ENCODE measurements around the gene NFE2L3. TPM values are rescaled to one million over a fixed set of nuclear protein-coding genes. Genes with fewer than 3 reads are reported as not detected.

The NFE2L3 gene
- total and polyA plus RNA-seq, 9 of the 15 experiments (the other 6 are each of a cell fraction or from before 2014, with no cell fraction given) = 2.9 to 16.9 (median 12.4) TPM

DNA sequence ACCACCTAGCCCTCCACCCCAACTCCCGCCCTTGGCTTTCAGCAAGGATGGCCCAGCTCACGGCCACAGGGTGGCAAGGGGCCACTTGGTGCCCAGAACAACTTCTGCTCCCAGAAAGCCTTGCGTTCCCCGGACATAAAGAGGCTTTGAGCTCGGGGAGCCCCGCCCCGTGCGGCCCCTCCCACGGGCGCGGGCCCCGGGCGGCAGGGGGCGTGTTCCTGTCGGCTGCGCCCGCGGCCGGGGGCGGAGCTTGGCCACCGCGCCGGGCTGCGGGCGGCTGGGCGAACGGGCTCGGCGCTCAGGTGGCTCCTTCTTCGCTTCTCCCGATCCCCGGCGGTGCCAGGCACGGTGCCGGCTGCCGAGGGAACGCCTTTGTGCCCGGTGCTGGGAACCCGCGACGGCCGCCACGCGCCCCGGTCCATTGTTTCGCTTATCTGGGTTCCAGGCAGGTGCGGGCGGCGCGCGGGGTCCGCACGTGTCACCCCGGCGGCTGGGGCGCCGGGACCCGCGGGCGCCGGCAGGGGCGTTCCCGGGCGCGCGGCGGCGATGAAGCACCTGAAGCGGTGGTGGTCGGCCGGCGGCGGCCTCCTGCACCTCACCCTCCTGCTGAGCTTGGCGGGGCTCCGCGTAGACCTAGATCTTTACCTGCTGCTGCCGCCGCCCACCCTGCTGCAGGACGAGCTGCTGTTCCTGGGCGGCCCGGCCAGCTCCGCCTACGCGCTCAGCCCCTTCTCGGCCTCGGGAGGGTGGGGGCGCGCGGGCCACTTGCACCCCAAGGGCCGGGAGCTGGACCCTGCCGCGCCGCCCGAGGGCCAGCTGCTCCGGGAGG, at the start of gene NFE2L3 (continued):
- TF ChIP-seq, protein P1, sequence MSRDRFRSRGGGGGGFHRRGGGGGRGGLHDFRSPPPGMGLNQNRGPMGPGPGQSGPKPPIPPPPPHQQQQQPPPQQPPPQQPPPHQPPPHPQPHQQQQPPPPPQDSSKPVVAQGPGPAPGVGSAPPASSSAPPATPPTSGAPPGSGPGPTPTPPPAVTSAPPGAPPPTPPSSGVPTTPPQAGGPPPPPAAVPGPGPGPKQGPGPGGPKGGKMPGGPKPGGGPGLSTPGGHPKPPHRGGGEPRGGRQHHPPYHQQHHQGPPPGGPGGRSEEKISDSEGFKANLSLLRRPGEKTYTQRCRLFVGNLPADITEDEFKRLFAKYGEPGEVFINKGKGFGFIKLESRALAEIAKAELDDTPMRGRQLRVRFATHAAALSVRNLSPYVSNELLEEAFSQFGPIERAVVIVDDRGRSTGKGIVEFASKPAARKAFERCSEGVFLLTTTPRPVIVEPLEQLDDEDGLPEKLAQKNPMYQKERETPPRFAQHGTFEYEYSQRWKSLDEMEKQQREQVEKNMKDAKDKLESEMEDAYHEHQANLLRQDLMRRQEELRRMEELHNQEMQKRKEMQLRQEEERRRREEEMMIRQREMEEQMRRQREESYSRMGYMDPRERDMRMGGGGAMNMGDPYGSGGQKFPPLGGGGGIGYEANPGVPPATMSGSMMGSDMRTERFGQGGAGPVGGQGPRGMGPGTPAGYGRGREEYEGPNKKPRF (IDR thresholded peaks at IDR 0.05; ENCODE audit: low read depth, low read length) = no peak
- TF ChIP-seq KAT2B (IDR thresholded peaks at IDR 0.05; ENCODE audit: low read depth, low read length) (no peak), TSC22D4 (tag; IDR thresholded peaks at IDR 0.05) (no peak), NR2C1 (IDR thresholded peaks at IDR 0.05) (no peak), NR2C1 (tag; IDR thresholded peaks at IDR 0.05) (no peak), ZFPM2 (CRISPR knock-in tag; IDR thresholded peaks at IDR 0.05) (no peak), LEF1 (IDR thresholded peaks at IDR 0.05) (no peak), E2F3 (CRISPR knock-in tag; IDR thresholded peaks at IDR 0.05) (peak; percentile 9; the same call in 1 of the 2 replicates), TBL1XR1 (IDR thresholded peaks at IDR 0.05; ENCODE audit: low read length in 2 of 2) (no peak), TCF7L2 (IDR thresholded peaks at IDR 0.05; ENCODE audit: low read depth, low read length) (no peak), GTF2E2 (tag; IDR thresholded peaks at IDR 0.05) (0 out of 2 replicates have a peak, but pooled peaks have one; percentile 5), ZNF766 (CRISPR knock-in tag; conservative IDR thresholded peaks at IDR 0.05) (0 out of 2 replicates have a peak, but pooled peaks have one; percentile 62), HEY1 (CRISPR knock-in tag; IDR thresholded peaks at IDR 0.05; ENCODE audit: borderline replicate concordance) (no peak), ATF7 (IDR thresholded peaks at IDR 0.05) (no peak; the same call in 1 of the 2 replicates), TFAM (CRISPR knock-in tag; conservative IDR thresholded peaks at IDR 0.05) (no peak), KDM4B (IDR thresholded peaks at IDR 0.05; ENCODE audit: borderline replicate concordance in 2 of 2, low read depth in 1 of 2) (no peak), PCBP1 (IDR thresholded peaks at IDR 0.05; ENCODE audit: low read depth, low read length, poor library complexity, severe bottlenecking) (no peak), ZNF146 (CRISPR knock-in tag; IDR thresholded peaks at IDR 0.05; ENCODE audit: unreplicated experiment) (no peak), SMAD2 (IDR thresholded peaks at IDR 0.05; ENCODE audit: low read depth, low read length) (no peak), CBFB (CRISPR knock-in tag; IDR thresholded peaks at IDR 0.05) (no peak), CBX5 (IDR thresholded peaks at IDR 0.05; ENCODE audit: borderline replicate concordance, low read depth) (no peak), C11orf30 (IDR thresholded peaks at IDR 0.05; ENCODE audit: low read depth) (no peak), ZMIZ1 (IDR thresholded peaks at IDR 0.05; ENCODE audit: low read depth in 2 of 2, low read length in 2 of 2) (no peak), ZNF263 (CRISPR knock-in tag; IDR thresholded peaks at IDR 0.05; ENCODE audit: borderline replicate concordance) (no peak), HDAC6 (IDR thresholded peaks at IDR 0.05; ENCODE audit: low read depth, low read length) (no peak)
